DND-41 (cell line): ENCODE measurements around the gene DGKZ.

ENCODE experiments used
- CTCF ChIP-seq: IDR thresholded peaks from 2 replicates; pipeline ENCODE4 v1.5.1; 2012; ENCODE audit warnings: borderline replicate concordance, low read length, moderate library complexity, mild to moderate bottlenecking; ENCODE audit not compliant: poor library complexity, severe bottlenecking; ENCODE audit errors: extremely low read depth
- EZH2 ChIP-seq: IDR thresholded peaks from 3 replicates; pipeline ENCODE4 v1.6.1; 2012; ENCODE audit warnings: borderline replicate concordance, low read depth, mild to moderate bottlenecking, moderate library complexity, low read length, inconsistent platforms; ENCODE audit not compliant: severe bottlenecking

DNA sequence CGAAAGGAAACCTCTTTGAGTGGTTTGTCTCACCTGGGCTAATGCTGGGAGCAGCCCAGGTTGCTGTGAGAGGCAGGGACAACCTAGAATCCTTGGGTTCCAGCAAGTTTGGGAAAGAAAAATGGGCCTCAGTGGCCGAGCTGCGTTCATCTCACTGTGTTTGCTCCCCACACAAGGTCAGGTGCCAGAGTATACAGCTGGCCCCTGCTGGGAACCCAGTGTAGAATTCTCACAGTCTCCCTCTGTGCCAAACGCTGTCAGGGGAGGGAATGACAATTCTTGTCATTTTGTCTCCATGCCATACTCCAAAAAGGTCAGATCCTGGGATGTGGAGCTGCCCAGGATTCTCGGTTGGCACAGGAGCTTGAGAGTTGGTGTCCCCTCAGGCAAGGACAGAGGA is 4.3 kb downstream of the DGKZ start:
- no peak for TF ChIP-seq CTCF
- TF ChIP-seq EZH2 = no peak
